ENCODE data around the gene SPTLC3.

The SPTLC3 gene

GRCh38 chr20:13141546-13141945 lies 132.8 kb downstream of the SPTLC3 start:
- no peak overlapping the region for H3K4me3 ChIP-seq (ENCODE audit: control insufficient read depth, low read depth, low read length)
- peak; percentile 21 for DNase-seq (ENCODE audit: low read depth)

GRCh38 chr20:13142143-13142542 lies 133.4 kb downstream of the SPTLC3 start:
- TF ChIP-seq CTCF (conservative IDR thresholded peaks at IDR 0.05; ENCODE audit: control insufficient read depth, insufficient read depth, low read depth, low read length) = no peak
- DNase-seq (ENCODE audit: low read depth) = peak; percentile 38
- H3K4me3 ChIP-seq (ENCODE audit: control insufficient read depth, low read depth, low read length) = no peak overlapping the region

More at GRCh38 chr20:13141546-13141945, 132.8 kb downstream of the SPTLC3 start:
- no peak for TF ChIP-seq CTCF (conservative IDR thresholded peaks at IDR 0.05; ENCODE audit: control insufficient read depth, insufficient read depth, low read depth, low read length)

- H3K4me3 ChIP-seq (ENCODE audit: control insufficient read depth, low read depth, low read length) = no peak overlapping the region
- DNase-seq (ENCODE audit: low read depth) = no peak
- TF ChIP-seq CTCF (conservative IDR thresholded peaks at IDR 0.05; ENCODE audit: control insufficient read depth, insufficient read depth, low read depth, low read length) = no peak
Measured at GRCh38 chr20:13147071-13147963, 138.5 kb downstream of the SPTLC3 start.

- H3K4me3 ChIP-seq (ENCODE audit: control insufficient read depth, low read depth, low read length) = no peak overlapping the region
- TF ChIP-seq CTCF (conservative IDR thresholded peaks at IDR 0.05; ENCODE audit: control insufficient read depth, insufficient read depth, low read depth, low read length) = no peak
- peak; percentile 3 for DNase-seq (ENCODE audit: low read depth)
Measured at GRCh38 chr20:13147971-13148370, 139.2 kb downstream of the SPTLC3 start.

GRCh38 chr20:13148402-13148801 lies 139.6 kb downstream of the SPTLC3 start:
- TF ChIP-seq CTCF (conservative IDR thresholded peaks at IDR 0.05; ENCODE audit: control insufficient read depth, insufficient read depth, low read depth, low read length) = no peak
- H3K4me3 ChIP-seq (ENCODE audit: control insufficient read depth, low read depth, low read length) = no peak overlapping the region
- no peak for DNase-seq (ENCODE audit: low read depth)

- no peak for TF ChIP-seq CTCF (conservative IDR thresholded peaks at IDR 0.05; ENCODE audit: control insufficient read depth, insufficient read depth, low read depth, low read length)
- DNase-seq (ENCODE audit: low read depth) = no peak
Measured at GRCh38 chr20:13148961-13149360, 140.2 kb downstream of the SPTLC3 start.

More at GRCh38 chr20:13148961-13149360, 140.2 kb downstream of the SPTLC3 start:
- no peak overlapping the region for H3K4me3 ChIP-seq (ENCODE audit: control insufficient read depth, low read depth, low read length)

Data from fibroblast of mammary gland (primary cell).